GM12872 (cell line): Measurements from ENCODE around the gene TAF3.

ENCODE experiments used
- TF ChIP-seq, protein P1 (sequence below): IDR thresholded peaks from 3 replicates; pipeline ENCODE4 v1.5.1; 2011; ENCODE audit warnings: low read depth, mild to moderate bottlenecking, low read length, moderate library complexity; ENCODE audit not compliant: insufficient read depth

TAF3 gene

DNA sequence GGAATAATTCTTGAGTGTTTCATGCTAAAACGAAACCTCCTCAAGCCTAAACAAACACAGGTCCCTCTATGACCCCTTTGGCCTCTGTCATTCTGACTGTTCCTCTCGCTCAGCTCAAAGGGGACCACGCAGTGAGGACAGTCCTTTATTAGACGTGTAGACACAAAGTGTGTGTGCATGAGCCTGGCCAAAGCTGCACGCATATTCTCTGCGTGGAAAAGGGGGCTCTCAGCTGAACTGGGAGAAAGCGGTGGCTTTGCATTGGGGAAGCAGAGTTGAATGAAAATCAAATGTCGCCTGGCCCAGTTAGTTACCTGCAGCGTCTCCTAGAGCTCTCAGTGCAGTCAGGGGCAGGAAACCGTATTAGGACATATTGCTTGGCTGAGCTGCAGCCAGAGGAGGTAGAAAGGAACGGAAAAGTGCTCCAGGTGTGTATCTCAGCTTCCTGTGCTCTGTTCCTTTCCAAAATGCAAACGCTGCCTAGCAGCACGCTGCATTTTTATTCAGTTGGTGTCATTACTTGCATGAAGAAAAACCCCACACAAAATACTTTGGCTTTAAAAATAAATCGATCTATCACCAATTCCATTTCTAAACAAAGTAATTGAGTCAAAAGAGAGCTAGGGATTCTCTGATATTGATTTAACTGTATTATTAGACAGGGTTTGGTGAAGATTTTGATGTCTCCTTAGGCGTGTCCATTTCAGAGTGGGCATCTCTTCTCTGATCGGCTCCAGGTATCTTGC is 241.1 kb downstream of the TAF3 start:
- TF ChIP-seq, protein P1, sequence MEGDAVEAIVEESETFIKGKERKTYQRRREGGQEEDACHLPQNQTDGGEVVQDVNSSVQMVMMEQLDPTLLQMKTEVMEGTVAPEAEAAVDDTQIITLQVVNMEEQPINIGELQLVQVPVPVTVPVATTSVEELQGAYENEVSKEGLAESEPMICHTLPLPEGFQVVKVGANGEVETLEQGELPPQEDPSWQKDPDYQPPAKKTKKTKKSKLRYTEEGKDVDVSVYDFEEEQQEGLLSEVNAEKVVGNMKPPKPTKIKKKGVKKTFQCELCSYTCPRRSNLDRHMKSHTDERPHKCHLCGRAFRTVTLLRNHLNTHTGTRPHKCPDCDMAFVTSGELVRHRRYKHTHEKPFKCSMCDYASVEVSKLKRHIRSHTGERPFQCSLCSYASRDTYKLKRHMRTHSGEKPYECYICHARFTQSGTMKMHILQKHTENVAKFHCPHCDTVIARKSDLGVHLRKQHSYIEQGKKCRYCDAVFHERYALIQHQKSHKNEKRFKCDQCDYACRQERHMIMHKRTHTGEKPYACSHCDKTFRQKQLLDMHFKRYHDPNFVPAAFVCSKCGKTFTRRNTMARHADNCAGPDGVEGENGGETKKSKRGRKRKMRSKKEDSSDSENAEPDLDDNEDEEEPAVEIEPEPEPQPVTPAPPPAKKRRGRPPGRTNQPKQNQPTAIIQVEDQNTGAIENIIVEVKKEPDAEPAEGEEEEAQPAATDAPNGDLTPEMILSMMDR, result no peak

DNA sequence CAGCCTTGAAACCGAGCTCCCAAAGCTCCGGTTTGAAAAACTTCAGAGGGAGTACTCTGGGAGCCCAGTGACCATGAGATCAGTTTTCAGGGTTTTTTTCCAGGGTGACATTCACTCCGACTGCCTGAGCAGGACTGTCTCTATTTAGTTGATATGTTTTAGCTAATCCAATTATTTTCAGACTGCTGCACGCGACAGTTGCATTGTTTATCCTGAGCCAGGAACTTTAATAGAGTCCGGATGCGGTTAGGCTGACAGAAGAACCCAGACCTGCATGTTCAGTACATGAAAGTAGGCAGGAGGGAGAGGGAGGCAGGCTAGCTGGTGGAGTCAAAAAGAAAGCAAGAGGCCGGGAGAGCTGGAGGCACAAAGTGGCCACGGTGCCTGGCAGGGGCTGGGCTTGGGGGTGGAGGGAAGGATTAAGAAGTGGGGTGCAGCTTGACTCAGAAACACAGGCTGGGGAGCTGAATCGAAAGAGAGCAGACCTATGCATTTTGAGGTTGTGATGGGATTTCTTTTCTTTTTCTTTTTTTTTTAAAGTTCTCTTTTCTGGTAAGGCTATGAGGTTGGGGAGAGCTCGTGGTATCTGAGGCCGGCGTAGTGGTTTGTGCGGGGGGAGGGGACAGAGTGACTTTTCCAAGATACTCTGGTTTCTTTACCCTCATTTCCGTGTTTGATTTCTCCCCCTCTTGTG is 241.9 kb downstream of the TAF3 start:
- TF ChIP-seq, protein P1, result no peak

DNA sequence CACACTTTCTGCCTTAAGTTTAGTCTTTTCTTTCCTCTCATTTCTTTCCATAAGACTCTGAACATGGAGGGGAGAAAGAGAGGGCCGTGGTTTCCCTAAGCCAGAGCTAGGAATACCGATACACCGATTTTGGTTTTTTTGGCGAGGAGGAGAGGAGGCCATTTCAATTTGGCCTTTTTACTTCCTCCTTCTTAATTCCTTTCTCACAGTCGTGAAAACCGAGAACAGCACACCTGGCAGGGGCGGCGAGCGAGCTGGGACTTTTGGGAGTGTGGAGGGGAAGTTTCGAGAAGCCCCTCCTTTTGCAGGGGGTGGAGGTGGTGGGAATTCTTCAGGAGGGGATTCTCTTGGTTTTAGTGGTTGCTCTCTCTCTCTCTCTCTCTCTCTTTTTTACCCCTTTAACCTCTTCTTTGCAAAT is 242.4 kb downstream of the TAF3 start:
- TF ChIP-seq, protein P1, result no peak

DNA sequence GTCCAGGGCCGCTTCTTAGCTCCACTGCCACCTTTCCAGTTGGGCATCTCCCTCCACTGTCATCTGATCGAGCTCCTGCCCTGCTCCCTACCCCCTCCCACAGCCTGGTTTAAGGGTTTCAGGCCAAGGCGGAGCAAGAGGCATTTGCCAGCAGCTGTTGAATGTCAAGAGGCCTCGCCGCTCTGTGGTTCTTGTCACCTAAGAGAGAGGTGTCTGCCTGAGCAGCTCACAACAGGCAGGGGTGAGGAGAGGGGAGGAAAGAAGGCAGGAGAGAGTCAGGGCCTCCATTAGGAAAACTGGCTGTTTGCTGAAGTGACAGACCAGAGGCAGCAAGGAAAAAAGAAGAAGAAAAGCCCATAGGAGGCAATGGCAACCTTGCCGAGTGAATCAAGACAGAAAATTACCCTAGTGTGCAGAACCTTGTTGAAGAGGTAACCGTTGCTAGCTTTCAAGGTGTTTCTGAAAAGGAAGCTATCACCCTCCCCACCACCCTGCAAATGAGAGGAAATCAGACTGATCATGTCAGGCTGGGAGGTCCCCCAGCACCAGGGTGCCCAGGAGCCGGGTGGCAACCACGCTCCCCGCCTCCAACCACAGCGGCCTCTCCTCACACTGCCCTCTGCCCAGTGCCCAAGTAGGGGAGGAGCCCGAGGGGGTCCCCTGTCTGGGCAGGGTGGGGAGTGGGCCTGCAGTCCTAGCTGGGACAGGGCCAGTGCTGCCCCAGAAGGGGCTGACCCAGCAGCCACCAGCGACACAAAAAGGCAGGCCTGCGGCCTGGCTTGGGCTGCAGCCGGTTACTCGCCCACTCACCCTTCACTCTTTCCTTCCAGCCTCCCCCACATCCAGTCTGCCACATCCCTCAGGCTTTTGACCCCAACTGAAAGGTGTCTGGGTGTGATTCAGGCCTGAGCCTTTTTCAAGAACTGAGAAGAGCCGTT is 243.2 kb downstream of the TAF3 start:
- TF ChIP-seq, protein P1, result no peak

DNA sequence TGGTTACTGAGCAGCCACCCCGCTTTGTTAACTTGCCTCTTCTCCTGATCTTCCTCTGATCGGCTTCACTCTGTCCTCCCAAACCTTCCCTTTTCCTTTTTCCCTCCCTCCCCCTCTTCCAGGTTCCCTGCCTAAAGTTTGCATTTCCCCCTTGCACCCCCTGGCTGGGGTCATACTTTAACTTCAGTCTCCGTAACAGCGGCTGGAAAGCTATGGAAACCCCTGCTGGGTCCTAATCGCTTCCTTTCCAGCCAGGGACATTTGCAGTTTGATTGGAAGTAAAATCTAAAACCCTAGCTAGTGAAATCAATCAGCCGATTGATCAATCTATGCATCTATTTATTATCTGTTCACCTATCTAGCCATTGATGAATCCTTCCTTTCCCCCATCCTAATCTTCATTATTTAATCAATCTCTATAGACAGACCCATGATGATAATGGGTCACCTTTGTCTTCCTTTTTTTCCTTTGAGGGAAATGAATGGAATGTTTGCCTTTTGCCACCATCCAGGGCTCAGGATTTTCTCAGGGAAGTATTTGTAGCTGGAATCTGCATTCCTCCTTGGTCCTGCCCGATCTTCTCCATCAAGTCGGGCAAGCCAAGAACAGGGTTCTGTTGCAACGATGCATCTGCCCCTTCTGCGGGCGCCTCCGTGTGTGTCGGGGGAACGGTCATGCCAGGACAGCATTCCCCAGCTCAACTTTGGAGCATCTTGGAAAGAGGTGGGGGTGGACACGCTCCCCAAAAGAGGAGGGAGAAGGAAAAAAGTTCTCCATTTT is 245.0 kb downstream of the TAF3 start:
- TF ChIP-seq, protein P1, result no peak

DNA sequence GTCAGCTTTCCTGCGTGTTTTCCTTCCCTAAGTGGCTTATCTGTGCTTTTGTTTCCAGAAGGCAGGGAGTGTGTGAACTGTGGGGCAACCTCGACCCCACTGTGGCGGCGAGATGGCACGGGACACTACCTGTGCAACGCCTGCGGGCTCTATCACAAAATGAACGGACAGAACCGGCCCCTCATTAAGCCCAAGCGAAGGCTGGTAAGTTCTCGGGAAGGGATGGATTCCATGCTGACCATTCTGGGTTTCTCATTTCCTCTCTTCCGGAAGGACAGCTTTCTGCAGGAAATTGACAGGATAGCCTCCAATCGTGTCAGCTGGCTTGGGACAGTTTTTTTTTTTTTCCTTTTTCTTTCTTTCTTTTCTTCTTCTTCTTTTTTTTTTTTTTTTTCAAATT is 245.6 kb downstream of the TAF3 start:
- TF ChIP-seq, protein P1, result no peak
